ENCODE results near the gene PAN3. TPM values are rescaled to one million over a fixed set of nuclear protein-coding genes. Genes with fewer than 3 reads are reported as not detected.

The PAN3 gene
- total and polyA plus RNA-seq, 2 donors (not counting 1 experiment from before 2014, with no cell fraction given): 13.9 to 18.5 TPM

DNA sequence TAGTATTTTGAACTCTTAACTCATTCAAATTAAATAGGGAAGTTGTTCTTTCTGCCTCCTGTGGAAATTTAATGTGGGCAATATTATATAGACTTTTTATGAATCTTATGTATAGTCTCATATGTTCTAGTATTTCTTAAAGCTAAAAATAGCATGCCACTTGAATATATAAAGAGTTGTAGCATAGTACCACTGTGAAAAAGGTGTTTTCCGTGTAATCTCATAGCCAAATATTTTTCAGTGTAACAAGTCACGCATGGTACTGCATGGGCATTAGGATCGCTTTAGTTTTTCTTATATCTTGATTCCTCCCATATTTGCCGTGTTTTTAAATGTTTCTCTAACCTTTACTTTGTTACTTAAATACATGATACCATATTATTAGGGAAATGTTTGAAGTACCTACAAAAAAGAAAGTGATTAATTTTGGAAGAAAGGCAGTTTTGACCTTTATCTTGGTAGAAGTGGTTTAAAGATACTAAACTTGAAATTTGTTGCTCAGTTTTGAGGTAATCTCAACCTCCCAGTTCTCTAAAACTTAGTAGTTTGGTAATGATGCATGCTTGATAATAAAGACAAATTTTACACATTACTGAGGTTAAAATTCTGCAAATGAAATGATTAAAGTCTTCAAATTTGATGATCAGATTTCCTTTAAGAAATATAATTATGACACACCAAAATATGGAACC is 81.2 kb downstream of the PAN3 start:
- Histone ChIP-seq H3K4me1 (ENCODE audit: control insufficient read depth, extremely low read depth, insufficient read depth, low read length) (no peaks in the 10 kb centered on the region), H3K79me2 (ENCODE audit: control insufficient read depth, insufficient read depth, low read length) (no peaks in the 10 kb centered on the region), H3K9ac (ENCODE audit: insufficient read depth, low read length) (no peak overlapping the region), H3K27me3 (ENCODE audit: control insufficient read depth, insufficient read depth, low read length) (no peaks in the 10 kb centered on the region), H3K36me3 (ENCODE audit: control insufficient read depth, insufficient read depth, low read length) (no peaks in the 10 kb centered on the region), H3K9me3 (ENCODE audit: control insufficient read depth, insufficient read depth, low read depth, low read length) (no peaks in the 10 kb centered on the region), H3K4me2 (ENCODE audit: extremely low read depth, insufficient read depth, low read length) (no peak overlapping the region), H4K20me1 (ENCODE audit: control insufficient read depth, extremely low read depth, insufficient read depth, low read length) (no peaks in the 10 kb centered on the region), H2AFZ (ENCODE audit: low read length) (no peak overlapping the region), H3K4me3 (replicated peaks in 1 of 4; ENCODE audit: control extremely low read depth in 1 of 4, insufficient read depth in 1 of 4, low read depth in 3 of 4, low read length in 4 of 4) (no peak overlapping the region), H3K27ac (ENCODE audit: insufficient read depth, low read length) (no peak overlapping the region)
- DNase-seq (ENCODE audit: low read depth in 2 of 2): no peak
- TF ChIP-seq, protein P1, sequence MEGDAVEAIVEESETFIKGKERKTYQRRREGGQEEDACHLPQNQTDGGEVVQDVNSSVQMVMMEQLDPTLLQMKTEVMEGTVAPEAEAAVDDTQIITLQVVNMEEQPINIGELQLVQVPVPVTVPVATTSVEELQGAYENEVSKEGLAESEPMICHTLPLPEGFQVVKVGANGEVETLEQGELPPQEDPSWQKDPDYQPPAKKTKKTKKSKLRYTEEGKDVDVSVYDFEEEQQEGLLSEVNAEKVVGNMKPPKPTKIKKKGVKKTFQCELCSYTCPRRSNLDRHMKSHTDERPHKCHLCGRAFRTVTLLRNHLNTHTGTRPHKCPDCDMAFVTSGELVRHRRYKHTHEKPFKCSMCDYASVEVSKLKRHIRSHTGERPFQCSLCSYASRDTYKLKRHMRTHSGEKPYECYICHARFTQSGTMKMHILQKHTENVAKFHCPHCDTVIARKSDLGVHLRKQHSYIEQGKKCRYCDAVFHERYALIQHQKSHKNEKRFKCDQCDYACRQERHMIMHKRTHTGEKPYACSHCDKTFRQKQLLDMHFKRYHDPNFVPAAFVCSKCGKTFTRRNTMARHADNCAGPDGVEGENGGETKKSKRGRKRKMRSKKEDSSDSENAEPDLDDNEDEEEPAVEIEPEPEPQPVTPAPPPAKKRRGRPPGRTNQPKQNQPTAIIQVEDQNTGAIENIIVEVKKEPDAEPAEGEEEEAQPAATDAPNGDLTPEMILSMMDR (conservative IDR thresholded peaks at IDR 0.05 in 1 of 2, IDR thresholded peaks at IDR 0.05 in 1 of 2; ENCODE audit: low read depth in 1 of 2, low read length in 2 of 2): no peak
- no peak for TF ChIP-seq EZH2 (IDR thresholded peaks at IDR 0.05; ENCODE audit: low read length, missing control alignments)

- Histone ChIP-seq H2AFZ (ENCODE audit: low read length) (no peak overlapping the region), H3K4me3 (replicated peaks in 1 of 4; ENCODE audit: control extremely low read depth in 1 of 4, insufficient read depth in 1 of 4, low read depth in 3 of 4, low read length in 4 of 4) (no peak overlapping the region), H3K79me2 (ENCODE audit: control insufficient read depth, insufficient read depth, low read length) (no peaks in the 10 kb centered on the region), H3K4me2 (ENCODE audit: extremely low read depth, insufficient read depth, low read length) (no peak overlapping the region), H4K20me1 (ENCODE audit: control insufficient read depth, extremely low read depth, insufficient read depth, low read length) (no peaks in the 10 kb centered on the region), H3K9ac (ENCODE audit: insufficient read depth, low read length) (no peak overlapping the region), H3K27me3 (ENCODE audit: control insufficient read depth, insufficient read depth, low read length) (no peaks in the 10 kb centered on the region), H3K4me1 (ENCODE audit: control insufficient read depth, extremely low read depth, insufficient read depth, low read length) (no peaks in the 10 kb centered on the region), H3K27ac (ENCODE audit: insufficient read depth, low read length) (no peak overlapping the region), H3K9me3 (ENCODE audit: control insufficient read depth, insufficient read depth, low read depth, low read length) (no peaks in the 10 kb centered on the region), H3K36me3 (ENCODE audit: control insufficient read depth, insufficient read depth, low read length) (no peaks in the 10 kb centered on the region)
- peak; percentile 26 to 55 for DNase-seq (ENCODE audit: low read depth in 2 of 2)
- TF ChIP-seq, protein P1 (conservative IDR thresholded peaks at IDR 0.05 in 1 of 2, IDR thresholded peaks at IDR 0.05 in 1 of 2; ENCODE audit: low read depth in 1 of 2, low read length in 2 of 2): no peak
- TF ChIP-seq EZH2 (IDR thresholded peaks at IDR 0.05; ENCODE audit: low read length, missing control alignments): no peak
These were observed 81.8 kb downstream of the PAN3 start for GRCh38 chr13:28220166-28220565.

GRCh38 chr13:28229522-28230411 is 91.4 kb downstream of the PAN3 start:
- no peak overlapping the region for H3K4me2 ChIP-seq (ENCODE audit: extremely low read depth, insufficient read depth, low read length)
- H3K27ac ChIP-seq (ENCODE audit: insufficient read depth, low read length): no peak overlapping the region
- H4K20me1 ChIP-seq (ENCODE audit: control insufficient read depth, extremely low read depth, insufficient read depth, low read length): no peaks in the 10 kb centered on the region
- no peak overlapping the region for H3K4me3 ChIP-seq (replicated peaks in 1 of 4; ENCODE audit: control extremely low read depth in 1 of 4, insufficient read depth in 1 of 4, low read depth in 3 of 4, low read length in 4 of 4)
- no peaks in the 10 kb centered on the region for H3K27me3 ChIP-seq (ENCODE audit: control insufficient read depth, insufficient read depth, low read length)
- no peaks in the 10 kb centered on the region for H3K4me1 ChIP-seq (ENCODE audit: control insufficient read depth, extremely low read depth, insufficient read depth, low read length)
- no peaks in the 10 kb centered on the region for H3K79me2 ChIP-seq (ENCODE audit: control insufficient read depth, insufficient read depth, low read length)
- H3K9ac ChIP-seq (ENCODE audit: insufficient read depth, low read length): no peak overlapping the region
- TF ChIP-seq, protein P1 (conservative IDR thresholded peaks at IDR 0.05 in 1 of 2, IDR thresholded peaks at IDR 0.05 in 1 of 2; ENCODE audit: low read depth in 1 of 2, low read length in 2 of 2): no peak
- TF ChIP-seq EZH2 (IDR thresholded peaks at IDR 0.05; ENCODE audit: low read length, missing control alignments): no peak
- H3K36me3 ChIP-seq (ENCODE audit: control insufficient read depth, insufficient read depth, low read length): peaks cover 1% of the 10 kb centered on the region
- no peak for DNase-seq (ENCODE audit: low read depth in 2 of 2)
- H2AFZ ChIP-seq (ENCODE audit: low read length): no peak overlapping the region
- no peaks in the 10 kb centered on the region for H3K9me3 ChIP-seq (ENCODE audit: control insufficient read depth, insufficient read depth, low read depth, low read length)
